MM.1S (cell line): ENCODE results near the gene PTPN12.

ENCODE experiments used
- EZH2phosphoT487 ChIP-seq: fragments of 300-600 bp; sonication (generic); IDR thresholded peaks from 2 replicates; pipeline ENCODE4 v1.6.1; 2018; ENCODE audit warnings: antibody characterized with exemption, low read length
- TF ChIP-seq, protein P1 (sequence below): fragments of 300-600 bp; sonication (generic); IDR thresholded peaks from 2 replicates; pipeline ENCODE4 v1.5.1; 2016; ENCODE audit warnings: antibody characterized with exemption, low read length, mixed read lengths

DNA sequence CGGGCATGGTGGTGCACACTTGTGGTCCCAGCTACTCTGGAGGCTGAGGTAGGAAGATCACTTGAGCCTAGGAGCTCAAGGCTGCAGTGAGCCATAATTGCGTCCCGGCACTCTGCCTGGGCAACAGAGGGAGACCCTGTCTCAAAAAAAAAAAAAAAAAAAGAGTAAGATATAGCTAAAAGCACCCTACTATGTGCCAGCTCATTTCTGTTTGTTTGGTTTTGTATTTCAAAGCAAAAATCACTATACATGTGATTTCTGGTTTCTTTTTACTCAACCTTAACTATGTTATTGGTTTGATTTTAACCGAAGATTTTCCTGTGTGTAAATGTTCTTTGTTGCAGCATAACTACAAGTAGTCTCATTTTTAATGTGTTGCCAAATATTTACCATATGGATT lies 92.7 kb downstream of the PTPN12 start:
- TF ChIP-seq, protein P1, sequence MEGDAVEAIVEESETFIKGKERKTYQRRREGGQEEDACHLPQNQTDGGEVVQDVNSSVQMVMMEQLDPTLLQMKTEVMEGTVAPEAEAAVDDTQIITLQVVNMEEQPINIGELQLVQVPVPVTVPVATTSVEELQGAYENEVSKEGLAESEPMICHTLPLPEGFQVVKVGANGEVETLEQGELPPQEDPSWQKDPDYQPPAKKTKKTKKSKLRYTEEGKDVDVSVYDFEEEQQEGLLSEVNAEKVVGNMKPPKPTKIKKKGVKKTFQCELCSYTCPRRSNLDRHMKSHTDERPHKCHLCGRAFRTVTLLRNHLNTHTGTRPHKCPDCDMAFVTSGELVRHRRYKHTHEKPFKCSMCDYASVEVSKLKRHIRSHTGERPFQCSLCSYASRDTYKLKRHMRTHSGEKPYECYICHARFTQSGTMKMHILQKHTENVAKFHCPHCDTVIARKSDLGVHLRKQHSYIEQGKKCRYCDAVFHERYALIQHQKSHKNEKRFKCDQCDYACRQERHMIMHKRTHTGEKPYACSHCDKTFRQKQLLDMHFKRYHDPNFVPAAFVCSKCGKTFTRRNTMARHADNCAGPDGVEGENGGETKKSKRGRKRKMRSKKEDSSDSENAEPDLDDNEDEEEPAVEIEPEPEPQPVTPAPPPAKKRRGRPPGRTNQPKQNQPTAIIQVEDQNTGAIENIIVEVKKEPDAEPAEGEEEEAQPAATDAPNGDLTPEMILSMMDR, result no peak
- no peak for TF ChIP-seq EZH2phosphoT487
